ENCODE data around the gene OPA3.

DNA sequence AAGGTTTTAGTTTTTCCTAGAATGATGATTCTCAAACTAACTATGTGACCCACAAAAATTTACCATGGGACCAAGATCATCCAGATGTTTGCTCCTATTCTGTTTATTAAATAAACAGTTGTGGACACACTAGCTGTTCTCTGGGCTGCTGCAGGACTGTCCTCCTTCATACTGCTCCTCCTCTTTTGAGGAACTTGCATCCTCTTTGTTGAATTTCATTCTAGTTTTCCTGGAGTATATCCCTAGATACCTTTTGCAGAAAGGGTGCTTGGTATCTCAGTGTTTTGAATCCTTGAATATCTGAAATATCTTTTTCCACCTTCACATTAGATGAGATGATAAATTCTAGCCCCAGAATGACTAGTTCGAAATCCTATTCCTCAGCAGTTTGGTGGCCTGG is 53.3 kb downstream of the OPA3 start:
- TF ChIP-seq EP300 (conservative IDR thresholded peaks at IDR 0.05; ENCODE audit: poor library complexity, severe bottlenecking) (no peak), EZH2 (IDR thresholded peaks at IDR 0.05; ENCODE audit: borderline replicate concordance, insufficient read depth, low read length, poor library complexity, severe bottlenecking) (no peak), TAF1 (IDR thresholded peaks at IDR 0.05; ENCODE audit: low read depth) (no peak), CTCF (IDR thresholded peaks at IDR 0.05; ENCODE audit: poor library complexity, severe bottlenecking) (no peak), MXI1 (conservative IDR thresholded peaks at IDR 0.05; ENCODE audit: poor library complexity, severe bottlenecking) (no peak), POLR2AphosphoS5 (IDR thresholded peaks at IDR 0.05) (no peak)
- TF ChIP-seq, protein P1, sequence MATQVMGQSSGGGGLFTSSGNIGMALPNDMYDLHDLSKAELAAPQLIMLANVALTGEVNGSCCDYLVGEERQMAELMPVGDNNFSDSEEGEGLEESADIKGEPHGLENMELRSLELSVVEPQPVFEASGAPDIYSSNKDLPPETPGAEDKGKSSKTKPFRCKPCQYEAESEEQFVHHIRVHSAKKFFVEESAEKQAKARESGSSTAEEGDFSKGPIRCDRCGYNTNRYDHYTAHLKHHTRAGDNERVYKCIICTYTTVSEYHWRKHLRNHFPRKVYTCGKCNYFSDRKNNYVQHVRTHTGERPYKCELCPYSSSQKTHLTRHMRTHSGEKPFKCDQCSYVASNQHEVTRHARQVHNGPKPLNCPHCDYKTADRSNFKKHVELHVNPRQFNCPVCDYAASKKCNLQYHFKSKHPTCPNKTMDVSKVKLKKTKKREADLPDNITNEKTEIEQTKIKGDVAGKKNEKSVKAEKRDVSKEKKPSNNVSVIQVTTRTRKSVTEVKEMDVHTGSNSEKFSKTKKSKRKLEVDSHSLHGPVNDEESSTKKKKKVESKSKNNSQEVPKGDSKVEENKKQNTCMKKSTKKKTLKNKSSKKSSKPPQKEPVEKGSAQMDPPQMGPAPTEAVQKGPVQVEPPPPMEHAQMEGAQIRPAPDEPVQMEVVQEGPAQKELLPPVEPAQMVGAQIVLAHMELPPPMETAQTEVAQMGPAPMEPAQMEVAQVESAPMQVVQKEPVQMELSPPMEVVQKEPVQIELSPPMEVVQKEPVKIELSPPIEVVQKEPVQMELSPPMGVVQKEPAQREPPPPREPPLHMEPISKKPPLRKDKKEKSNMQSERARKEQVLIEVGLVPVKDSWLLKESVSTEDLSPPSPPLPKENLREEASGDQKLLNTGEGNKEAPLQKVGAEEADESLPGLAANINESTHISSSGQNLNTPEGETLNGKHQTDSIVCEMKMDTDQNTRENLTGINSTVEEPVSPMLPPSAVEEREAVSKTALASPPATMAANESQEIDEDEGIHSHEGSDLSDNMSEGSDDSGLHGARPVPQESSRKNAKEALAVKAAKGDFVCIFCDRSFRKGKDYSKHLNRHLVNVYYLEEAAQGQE (IDR thresholded peaks at IDR 0.05; ENCODE audit: borderline replicate concordance): no peak

All from neural cell (in vitro differentiated cells).